Renal cortex interstitium (tissue), 11 donors: ENCODE data around the gene HEPACAM. TPM values are rescaled to one million over a fixed set of nuclear protein-coding genes. Genes with fewer than 3 reads are reported as not detected.
A peak's percentile ranks its signal among the peaks of the same experiment; 100 is the strongest.

Experiments
- DNase-seq, 11 donors: peaks; one replicate each; pipeline ENCODE4 v3.0.0-alpha.2; 2013; ENCODE audit warnings: low read depth in 9 of 11, low spot score in 4 of 11; ENCODE audit errors: extremely low read depth in 1 of 11
- polyA plus RNA-seq, 3 donors: library from polyadenylated mRNA; unstranded; fragments of 120-200 nt; gene quantifications; one replicate each; pipeline ENCODE4 v1.2.1, GENCODE V29; 2013; ENCODE audit not compliant: insufficient read length in 3 of 3

HEPACAM gene
- polyA plus RNA-seq, 3 donors: 1.5 to 3.1 (median 1.7) TPM

- peak; percentile 73 to 93 (median 88) for DNase-seq
These were observed 59.7 kb downstream of the HEPACAM start for GRCh38 chr11:124875943-124876817.

GRCh38 chr11:124875401-124875800 lies 60.4 kb downstream of the HEPACAM start:
- no peak for DNase-seq

- DNase-seq: no peak
These were observed 61.1 kb downstream of the HEPACAM start for GRCh38 chr11:124874571-124875255.

- DNase-seq: no peak
These were observed 61.9 kb downstream of the HEPACAM start for GRCh38 chr11:124873951-124874350.

- DNase-seq: no peak
These were observed 63.1 kb downstream of the HEPACAM start for GRCh38 chr11:124872741-124873140.

- no peak for DNase-seq
These were observed 63.6 kb downstream of the HEPACAM start for GRCh38 chr11:124872280-124872679.

- DNase-seq: no peak
These were observed 65.4 kb downstream of the HEPACAM start for GRCh38 chr11:124870430-124870829.

- DNase-seq: no peak
These were observed 65.9 kb downstream of the HEPACAM start for GRCh38 chr11:124869856-124870387.

- no peak for DNase-seq
These were observed 66.5 kb downstream of the HEPACAM start for GRCh38 chr11:124869331-124869730.

Other genes starting within 250 kb of the HEPACAM start
- 10 to 100 TPM; 14.3 to 26.3 (median 18.8) TPM for gene NRGN, start 196.1 kb downstream of the HEPACAM start, polyA plus RNA-seq
- 1 to 10 TPM; 4.9 to 7.1 (median 5.9) TPM for gene VSIG2, start 183.8 kb downstream of the HEPACAM start, polyA plus RNA-seq
- gene ESAM, start 173.8 kb downstream of the HEPACAM start, polyA plus RNA-seq: 10 to 100 TPM; 56.1 to 72.4 (median 68.1) TPM
- 10 to 100 TPM; 26.5 to 42.6 (median 30.0) TPM for gene MSANTD2, start 135.6 kb downstream of the HEPACAM start, polyA plus RNA-seq
- gene ROBO3, start 70.6 kb downstream of the HEPACAM start, polyA plus RNA-seq: 10 to 100 TPM; 18.6 to 34.6 (median 22.7) TPM
- 10 to 100 TPM; 16.2 to 21.6 (median 20.0) TPM for gene ROBO4, start 38.2 kb downstream of the HEPACAM start, polyA plus RNA-seq
- 1 to 10 TPM in 2 of 3 donors, under 1 TPM in 1; 0.91 to 1.9 (median 1.1) TPM for gene HEPN1, start 16.8 kb downstream of the HEPACAM start, polyA plus RNA-seq
- gene CCDC15, start 18.2 kb upstream of the HEPACAM start, polyA plus RNA-seq: 1 to 10 TPM; 3.6 to 4.1 (median 4.0) TPM
- gene SLC37A2, start 127.3 kb upstream of the HEPACAM start, polyA plus RNA-seq: 1 to 10 TPM in 2 of 3 donors, under 1 TPM in 1; 0.95 to 3.0 (median 3.0) TPM
- gene TMEM218, start 175.6 kb upstream of the HEPACAM start, polyA plus RNA-seq: 10 to 100 TPM; 49.3 to 55.9 (median 53.8) TPM
- gene PKNOX2, start 228.7 kb upstream of the HEPACAM start, polyA plus RNA-seq: 10 to 100 TPM; 12.4 to 14.6 (median 13.9) TPM